NT2/D1 (cell line): ENCODE results near the gene ZBTB46.

Experiments used
- DNase-seq: peaks from one replicate; pipeline ENCODE4 v3.0.0-alpha.2; 2011; ENCODE audit warnings: low read depth, low spot score
- H3K27me3 ChIP-seq: 2 replicates; pipeline ENCODE4 v1.6.0; 2011; ENCODE audit warnings: mild to moderate bottlenecking; ENCODE audit not compliant: insufficient read length, insufficient read depth
- H3K36me3 ChIP-seq: 2 replicates; pipeline ENCODE4 v1.6.1; 2011; ENCODE audit warnings: mild to moderate bottlenecking, low read length, mixed read lengths; ENCODE audit not compliant: insufficient read depth, insufficient read length
- H3K4me1 ChIP-seq: 2 replicates; pipeline ENCODE4 v1.5.1; 2011; ENCODE audit not compliant: insufficient read depth, insufficient read length
- H3K4me3 ChIP-seq: 2 replicates; pipeline ENCODE4 v1.5.1; 2011; ENCODE audit warnings: low read depth; ENCODE audit not compliant: insufficient read length
- H3K9ac ChIP-seq: 2 replicates; pipeline ENCODE4 v1.6.0; 2011; ENCODE audit warnings: low read depth; ENCODE audit not compliant: insufficient read length
- H3K9me3 ChIP-seq: 2 replicates; pipeline ENCODE4 v1.5.1; 2011; ENCODE audit warnings: mild to moderate bottlenecking, low read length; ENCODE audit not compliant: insufficient read depth
- SUZ12 ChIP-seq: IDR thresholded peaks from 2 replicates; pipeline ENCODE4 v1.6.1; 2011; ENCODE audit not compliant: insufficient read length, insufficient read depth; ENCODE audit errors: extremely low read depth
- YY1 ChIP-seq: IDR thresholded peaks from 2 replicates; pipeline ENCODE4 v1.6.1; 2011; ENCODE audit not compliant: insufficient read length, insufficient read depth
- ZNF274 ChIP-seq: IDR thresholded peaks from 2 replicates; pipeline ENCODE4 v1.6.1; 2011; ENCODE audit warnings: mild to moderate bottlenecking, low read depth, low read length

ZBTB46 gene

DNA sequence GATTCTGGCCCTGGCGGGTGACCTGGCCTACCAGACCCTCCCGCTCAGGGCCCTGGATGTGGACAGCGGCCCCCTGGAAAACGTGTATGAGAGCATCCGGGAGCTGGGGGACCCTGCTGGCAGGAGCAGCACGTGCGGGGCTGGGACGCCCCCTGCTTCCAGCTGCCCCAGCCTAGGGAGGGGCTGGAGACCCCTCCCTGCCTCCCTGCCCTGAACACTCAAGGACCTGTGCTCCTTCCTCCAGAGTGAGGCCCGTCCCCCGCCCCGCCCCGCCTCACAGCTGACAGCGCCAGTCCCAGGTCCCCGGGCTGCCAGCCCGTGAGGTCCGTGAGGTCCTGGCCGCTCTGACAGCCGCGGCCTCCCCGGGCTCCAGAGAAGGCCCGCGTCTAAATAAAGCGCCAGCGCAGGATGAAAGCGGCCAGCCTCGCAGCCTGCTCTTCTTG lies 92.4 kb downstream of the ZBTB46 start:
- H3K27me3 ChIP-seq, result no peaks in the 10 kb centered on the region
- H3K36me3 ChIP-seq, result peaks cover 71% of the 10 kb centered on the region
- H3K9ac ChIP-seq, result peak overlapping the region; percentile 72
- no peak overlapping the region for H3K4me3 ChIP-seq
- peaks cover 31% of the 10 kb centered on the region for H3K4me1 ChIP-seq
- no peaks in the 10 kb centered on the region for H3K9me3 ChIP-seq
- DNase-seq, result no peak
- no peak for TF ChIP-seq YY1
- no peak for TF ChIP-seq ZNF274
- no peak for TF ChIP-seq SUZ12

DNA sequence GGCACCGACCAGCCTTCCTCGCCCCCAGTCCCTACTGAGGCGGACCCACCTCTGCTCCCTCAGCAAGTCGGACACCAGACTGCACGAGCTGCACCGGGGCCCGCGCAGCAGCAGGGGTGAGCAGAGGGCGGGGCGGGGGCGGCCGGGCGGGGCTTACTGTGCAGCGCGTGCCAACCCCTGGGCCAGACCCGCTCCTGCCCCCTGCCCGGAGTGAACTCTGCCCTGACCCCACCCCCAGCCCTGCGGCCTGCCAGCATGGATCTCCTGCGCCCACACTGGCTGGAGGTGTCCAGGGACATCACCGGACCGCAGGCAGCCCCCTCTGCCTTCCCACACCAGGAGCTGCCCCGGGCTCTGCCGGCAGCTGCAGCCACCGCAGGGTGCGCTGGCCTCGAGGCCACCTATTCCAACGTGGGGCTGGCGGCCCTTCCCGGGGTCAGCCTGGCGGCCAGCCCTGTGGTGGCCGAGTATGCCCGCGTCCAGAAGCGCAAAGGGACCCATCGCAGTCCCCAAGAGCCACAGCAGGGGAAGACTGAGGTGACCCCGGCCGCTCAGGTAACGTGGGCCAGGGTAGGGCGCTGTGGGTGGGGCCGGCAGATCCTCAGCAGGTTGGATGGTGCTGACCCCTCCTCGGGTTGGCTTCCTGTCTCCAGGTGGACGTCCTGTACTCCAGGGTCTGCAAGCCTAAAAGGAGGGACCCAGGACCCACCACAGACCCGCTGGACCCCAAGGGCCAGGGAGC lies 92.9 kb downstream of the ZBTB46 start:
- no peak for DNase-seq
- Histone ChIP-seq H3K9me3 (no peaks in the 10 kb centered on the region), H3K4me1 (peaks cover 26% of the 10 kb centered on the region), H3K9ac (peak overlapping the region; percentile 72), H3K4me3 (no peak overlapping the region), H3K36me3 (peaks cover 71% of the 10 kb centered on the region), H3K27me3 (no peaks in the 10 kb centered on the region)
- TF ChIP-seq YY1 (no peak), ZNF274 (no peak), SUZ12 (no peak)

DNA sequence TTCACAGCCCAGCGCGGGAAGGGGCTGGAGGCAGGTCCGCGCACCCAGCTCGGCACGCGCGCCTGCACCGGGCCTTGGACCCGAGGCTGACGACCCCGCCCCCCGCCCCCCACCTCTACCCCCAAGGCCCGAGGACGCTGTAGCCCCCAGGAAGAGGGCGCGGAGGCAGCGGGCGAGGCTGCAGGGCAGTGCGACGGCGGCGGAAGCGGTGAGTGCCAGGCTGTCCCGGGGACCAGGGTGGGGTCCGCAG lies 93.4 kb downstream of the ZBTB46 start:
- Histone ChIP-seq H3K27me3 (no peaks in the 10 kb centered on the region), H3K9ac (no peak overlapping the region), H3K36me3 (peaks cover 70% of the 10 kb centered on the region), H3K9me3 (no peaks in the 10 kb centered on the region), H3K4me1 (peaks cover 24% of the 10 kb centered on the region), H3K4me3 (no peak overlapping the region)
- no peak for DNase-seq
- TF ChIP-seq YY1, result no peak
- no peak for TF ChIP-seq ZNF274
- TF ChIP-seq SUZ12, result no peak

DNA sequence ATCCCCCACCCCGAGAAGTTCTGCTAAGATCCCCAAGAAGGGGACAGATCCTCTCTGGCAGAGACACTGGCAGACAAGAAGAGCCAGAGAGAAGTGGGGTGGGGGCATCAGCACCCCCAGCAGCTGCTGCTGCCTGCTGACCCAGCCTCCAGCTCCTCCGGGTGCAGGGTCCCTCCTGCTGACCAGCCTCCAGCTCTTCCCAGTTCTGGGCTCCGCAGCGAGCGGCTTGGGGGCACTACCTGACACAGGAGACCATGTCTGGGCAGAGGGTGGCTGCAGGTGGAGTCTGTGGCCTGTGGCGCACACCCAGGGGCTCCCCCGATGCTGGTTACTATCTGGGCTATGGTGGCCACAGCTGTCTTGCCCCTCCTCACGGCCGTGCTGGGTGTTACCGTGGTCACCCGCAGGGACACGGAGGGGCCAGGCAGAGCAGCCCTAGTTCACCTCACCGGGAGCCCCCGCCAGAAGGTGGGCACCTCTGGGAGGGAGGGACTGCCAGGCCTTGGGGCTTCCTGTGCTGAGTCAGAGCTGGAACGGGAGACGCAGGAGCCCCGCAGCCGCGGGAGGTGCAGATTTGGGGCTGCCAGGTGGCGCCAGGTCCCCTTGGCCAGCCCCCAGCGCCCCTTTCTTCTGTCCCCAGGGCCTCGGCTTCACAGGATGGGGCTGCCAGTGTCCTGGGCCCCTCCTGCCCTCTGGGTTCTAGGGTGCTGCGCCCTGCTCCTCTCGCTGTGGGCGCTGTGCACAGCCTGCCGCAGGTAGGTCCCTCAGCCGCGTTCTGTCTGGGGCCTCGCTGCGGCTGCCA lies 94.0 kb downstream of the ZBTB46 start:
- TF ChIP-seq SUZ12 (no peak), YY1 (no peak), ZNF274 (no peak)
- Histone ChIP-seq H3K27me3 (no peaks in the 10 kb centered on the region), H3K36me3 (peaks cover 68% of the 10 kb centered on the region), H3K4me1 (peaks cover 21% of the 10 kb centered on the region), H3K9ac (no peak overlapping the region), H3K4me3 (no peak overlapping the region), H3K9me3 (no peaks in the 10 kb centered on the region)
- DNase-seq, result no peak

DNA sequence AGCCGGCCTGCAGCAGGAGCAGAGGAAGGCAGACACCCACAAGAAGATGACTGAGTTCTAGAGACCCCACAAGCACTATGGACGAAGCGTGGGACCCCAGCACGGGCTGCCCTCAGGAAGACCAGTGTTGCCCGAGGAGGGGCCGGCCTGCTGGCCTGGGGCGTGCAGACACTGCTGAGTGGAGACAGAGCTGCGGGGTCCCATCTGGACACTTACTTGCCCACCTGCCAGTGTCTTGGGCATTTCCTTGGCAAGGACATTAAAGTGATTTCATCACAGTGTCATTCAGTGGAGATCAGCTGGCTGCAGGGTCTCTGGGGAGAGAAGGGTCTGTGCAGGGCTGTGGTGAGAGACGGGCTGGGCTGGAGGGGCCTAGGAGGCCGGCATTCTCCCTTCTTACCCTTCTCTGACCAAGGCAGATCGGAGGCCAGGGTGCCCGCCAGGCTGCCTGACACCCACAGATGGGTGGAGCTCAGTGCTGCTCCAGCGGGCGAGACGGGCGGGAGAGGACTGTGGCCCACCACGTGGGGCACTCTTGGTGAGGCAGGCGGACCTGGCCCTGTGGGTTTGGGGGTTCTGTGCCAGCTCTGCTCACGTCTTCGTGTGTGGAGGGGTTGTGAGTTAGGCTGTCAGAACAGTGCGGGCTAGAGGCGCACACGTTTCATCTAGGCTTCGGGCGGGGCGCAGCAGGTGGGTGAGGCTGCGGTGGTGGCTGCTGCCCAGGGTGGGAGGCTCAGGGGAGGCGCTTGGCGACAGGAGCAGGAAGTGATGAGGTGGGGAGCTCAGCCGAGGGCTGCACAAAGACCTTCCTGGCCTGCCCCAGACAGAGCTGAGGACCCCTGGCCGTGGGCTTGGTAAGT lies 95.0 kb downstream of the ZBTB46 start, which contains the start of gene LIME1:
Gene LIME1 (plus strand): TSS at position 806 of the 860 bp plus-strand sequence. CDS start 886 bp downstream, outside the sequence.
- no peak for DNase-seq

GRCh38 chr20:63734946-63735858 lies 95.9 kb downstream of the ZBTB46 start:
- no peak for TF ChIP-seq YY1
- TF ChIP-seq SUZ12, result no peak
- no peak for TF ChIP-seq ZNF274
- Histone ChIP-seq H3K4me3 (no peak overlapping the region), H3K9me3 (no peaks in the 10 kb centered on the region), H3K9ac (no peak overlapping the region), H3K27me3 (no peaks in the 10 kb centered on the region), H3K4me1 (peaks cover 12% of the 10 kb centered on the region), H3K36me3 (peaks cover 70% of the 10 kb centered on the region)
- DNase-seq, result no peak

More for the DNA sequence above, 95.0 kb downstream of the ZBTB46 start, which contains the start of gene LIME1:
- Histone ChIP-seq H3K4me1 (peaks cover 12% of the 10 kb centered on the region), H3K4me3 (no peak within 1 kb of the TSS), H3K9ac (no peak within 1 kb of the TSS), H3K27me3 (no peaks in the 10 kb centered on the region), H3K36me3 (peaks cover 66% of the 10 kb centered on the region), H3K9me3 (no peaks in the 10 kb centered on the region)
- no peak for TF ChIP-seq YY1
- no peak for TF ChIP-seq SUZ12
- no peak for TF ChIP-seq ZNF274
